Measurements from ENCODE around the gene MLPH.

Gene MLPH

DNA sequence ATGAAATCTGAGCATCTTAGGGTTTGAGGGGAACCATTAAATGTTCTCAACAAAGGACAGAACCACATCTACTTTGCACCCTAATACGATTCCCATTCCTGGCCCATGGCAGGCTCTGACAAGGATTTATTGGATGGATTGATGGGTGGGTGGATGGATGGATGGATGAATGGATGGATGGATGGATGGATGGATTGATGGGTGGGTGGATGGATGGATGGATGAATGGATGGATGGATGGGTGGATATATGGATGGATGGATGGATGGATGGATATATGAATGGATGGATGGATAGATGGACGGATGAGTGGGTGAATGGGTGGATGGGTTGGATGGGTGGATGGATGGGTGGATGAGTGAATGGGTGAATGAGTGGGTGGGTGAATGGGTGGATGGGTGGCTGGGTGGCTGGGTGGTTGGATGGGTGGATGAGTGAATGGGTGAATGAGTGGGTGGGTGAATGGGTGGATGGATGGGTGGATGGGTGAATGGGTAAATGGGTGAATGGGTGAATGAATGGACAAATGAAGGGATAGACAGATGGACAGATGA, 29.6 kb upstream of the MLPH start:
- whole genome bisulfite sequencing, 2 donors (ENCODE audit: extremely low coverage in 2 of 2, insufficient read length in 2 of 2, insufficient replicate concordance in 1 of 2) = 100% methylated on average over 1 of the region's 2 CpGs; no CpG with 5 or more reads in 1 of the 2 donors
- H3K9me3 ChIP-seq (replicated peaks in 1 of 2; ENCODE audit: control insufficient read depth in 2 of 2, insufficient read depth in 1 of 2, low read depth in 1 of 2, low read length in 2 of 2) = no peaks in the 10 kb centered on the region

GRCh38 chr2:237458519-237458918, 28.5 kb upstream of the MLPH start:
- no peak overlapping the region for H2BK15ac ChIP-seq (ENCODE audit: low read length)
- no peak overlapping the region for H2BK120ac ChIP-seq (ENCODE audit: low read depth, low read length)
- no peaks in the 10 kb centered on the region for H3K27me3 ChIP-seq (ENCODE audit: control insufficient read depth in 3 of 3, insufficient read depth in 3 of 3, low read depth in 1 of 3, low read length in 3 of 3)
- no peak for DNase-seq (ENCODE audit: low spot score)
- no peak overlapping the region for H3K23ac ChIP-seq (ENCODE audit: low read depth, low read length, poor library complexity)
- H2BK12ac ChIP-seq (ENCODE audit: low read length) = no peak overlapping the region
- H3K36me3 ChIP-seq (replicated peaks in 1 of 2; ENCODE audit: control insufficient read depth in 2 of 2, insufficient read depth in 2 of 2, low read length in 2 of 2) = no peaks in the 10 kb centered on the region
- no peak overlapping the region for H2AK5ac ChIP-seq (ENCODE audit: low read depth, low read length)
- H2BK5ac ChIP-seq (ENCODE audit: low read length) = no peak overlapping the region
- H2AFZ ChIP-seq (ENCODE audit: low read length) = no peak overlapping the region
- no peaks in the 10 kb centered on the region for H3K9me3 ChIP-seq (replicated peaks in 1 of 2; ENCODE audit: control insufficient read depth in 2 of 2, insufficient read depth in 1 of 2, low read depth in 1 of 2, low read length in 2 of 2)
- H3K27ac ChIP-seq (replicated peaks; ENCODE audit: low read length) = no peak overlapping the region
- no peak overlapping the region for H3K18ac ChIP-seq (ENCODE audit: low read length)
- no peak overlapping the region for H4K91ac ChIP-seq (ENCODE audit: low read depth, low read length, poor library complexity)
- no peak overlapping the region for H3K4me3 ChIP-seq (ENCODE audit: low read length in 2 of 2)
- WGBS, 2 donors (ENCODE audit: extremely low coverage in 2 of 2, insufficient read length in 2 of 2, insufficient replicate concordance in 1 of 2) = no CpG with 5 or more reads among the region's 1 CpG
- H4K8ac ChIP-seq (ENCODE audit: low read depth, low read length) = no peak overlapping the region
- no peak overlapping the region for H3K9ac ChIP-seq (ENCODE audit: low read depth, low read length, poor library complexity)
- no peaks in the 10 kb centered on the region for H3K79me1 ChIP-seq (ENCODE audit: low read depth, low read length)
- no peaks in the 10 kb centered on the region for H3K4me1 ChIP-seq (ENCODE audit: control insufficient read depth in 2 of 2, insufficient read depth in 1 of 2, low read depth in 1 of 2, low read length in 2 of 2)
- H3K14ac ChIP-seq (ENCODE audit: low read length) = no peak overlapping the region
- H3K4ac ChIP-seq (ENCODE audit: low read length) = no peak overlapping the region
- no peak overlapping the region for H3K4me2 ChIP-seq (ENCODE audit: insufficient read depth, low read length, poor library complexity, severe bottlenecking)

More for the DNA sequence above, 29.6 kb upstream of the MLPH start:
- no peak overlapping the region for H4K8ac ChIP-seq (ENCODE audit: low read depth, low read length)
- no peaks in the 10 kb centered on the region for H3K4me1 ChIP-seq (ENCODE audit: control insufficient read depth in 2 of 2, insufficient read depth in 1 of 2, low read depth in 1 of 2, low read length in 2 of 2)
- no peak overlapping the region for H3K23ac ChIP-seq (ENCODE audit: low read depth, low read length, poor library complexity)
- no peak overlapping the region for H3K4ac ChIP-seq (ENCODE audit: low read length)
- H3K18ac ChIP-seq (ENCODE audit: low read length) = no peak overlapping the region
- no peak overlapping the region for H3K14ac ChIP-seq (ENCODE audit: low read length)
- H3K27ac ChIP-seq (replicated peaks; ENCODE audit: low read length) = no peak overlapping the region
- no peak overlapping the region for H3K4me3 ChIP-seq (ENCODE audit: low read length in 2 of 2)
- H2AK5ac ChIP-seq (ENCODE audit: low read depth, low read length) = no peak overlapping the region
- no peaks in the 10 kb centered on the region for H3K36me3 ChIP-seq (replicated peaks in 1 of 2; ENCODE audit: control insufficient read depth in 2 of 2, insufficient read depth in 2 of 2, low read length in 2 of 2)
- H2BK12ac ChIP-seq (ENCODE audit: low read length) = no peak overlapping the region
- H2BK15ac ChIP-seq (ENCODE audit: low read length) = no peak overlapping the region
- no peak for DNase-seq (ENCODE audit: low spot score)
- no peaks in the 10 kb centered on the region for H3K79me1 ChIP-seq (ENCODE audit: low read depth, low read length)
- no peak overlapping the region for H3K4me2 ChIP-seq (ENCODE audit: insufficient read depth, low read length, poor library complexity, severe bottlenecking)
- H3K27me3 ChIP-seq (ENCODE audit: control insufficient read depth in 3 of 3, insufficient read depth in 3 of 3, low read depth in 1 of 3, low read length in 3 of 3) = no peaks in the 10 kb centered on the region
- H4K91ac ChIP-seq (ENCODE audit: low read depth, low read length, poor library complexity) = no peak overlapping the region
- no peak overlapping the region for H2BK5ac ChIP-seq (ENCODE audit: low read length)
- no peak overlapping the region for H2BK120ac ChIP-seq (ENCODE audit: low read depth, low read length)
- no peak overlapping the region for H3K9ac ChIP-seq (ENCODE audit: low read depth, low read length, poor library complexity)
- H2AFZ ChIP-seq (ENCODE audit: low read length) = no peak overlapping the region

GRCh38 chr2:237459226-237459625, 27.8 kb upstream of the MLPH start:
- Histone ChIP-seq H3K4ac (ENCODE audit: low read length) (no peak overlapping the region), H3K4me2 (ENCODE audit: insufficient read depth, low read length, poor library complexity, severe bottlenecking) (no peak overlapping the region), H2BK120ac (ENCODE audit: low read depth, low read length) (no peak overlapping the region), H3K23ac (ENCODE audit: low read depth, low read length, poor library complexity) (no peak overlapping the region), H3K14ac (ENCODE audit: low read length) (no peak overlapping the region), H2AK5ac (ENCODE audit: low read depth, low read length) (no peak overlapping the region), H4K91ac (ENCODE audit: low read depth, low read length, poor library complexity) (no peak overlapping the region), H3K18ac (ENCODE audit: low read length) (no peak overlapping the region), H3K4me3 (ENCODE audit: low read length in 2 of 2) (no peak overlapping the region), H3K36me3 (replicated peaks in 1 of 2; ENCODE audit: control insufficient read depth in 2 of 2, insufficient read depth in 2 of 2, low read length in 2 of 2) (no peaks in the 10 kb centered on the region), H3K27ac (replicated peaks; ENCODE audit: low read length) (no peak overlapping the region), H2BK12ac (ENCODE audit: low read length) (no peak overlapping the region), H3K9ac (ENCODE audit: low read depth, low read length, poor library complexity) (no peak overlapping the region), H3K4me1 (ENCODE audit: control insufficient read depth in 2 of 2, insufficient read depth in 1 of 2, low read depth in 1 of 2, low read length in 2 of 2) (no peaks in the 10 kb centered on the region), H3K27me3 (ENCODE audit: control insufficient read depth in 3 of 3, insufficient read depth in 3 of 3, low read depth in 1 of 3, low read length in 3 of 3) (no peaks in the 10 kb centered on the region), H3K79me1 (ENCODE audit: low read depth, low read length) (no peaks in the 10 kb centered on the region), H4K8ac (ENCODE audit: low read depth, low read length) (no peak overlapping the region), H2AFZ (ENCODE audit: low read length) (no peak overlapping the region), H3K9me3 (replicated peaks in 1 of 2; ENCODE audit: control insufficient read depth in 2 of 2, insufficient read depth in 1 of 2, low read depth in 1 of 2, low read length in 2 of 2) (no peaks in the 10 kb centered on the region), H2BK5ac (ENCODE audit: low read length) (no peak overlapping the region), H2BK15ac (ENCODE audit: low read length) (no peak overlapping the region)
- DNase-seq (ENCODE audit: low spot score) = no peak
- WGBS, 2 donors (ENCODE audit: extremely low coverage in 2 of 2, insufficient read length in 2 of 2, insufficient replicate concordance in 1 of 2) = no CpG with 5 or more reads among the region's 4 CpGs

- Histone ChIP-seq H3K14ac (ENCODE audit: low read length) (no peak overlapping the region), H2BK12ac (ENCODE audit: low read length) (no peak overlapping the region), H2BK120ac (ENCODE audit: low read depth, low read length) (no peak overlapping the region), H3K9ac (ENCODE audit: low read depth, low read length, poor library complexity) (no peak overlapping the region), H3K79me1 (ENCODE audit: low read depth, low read length) (no peaks in the 10 kb centered on the region), H2AFZ (ENCODE audit: low read length) (no peak overlapping the region), H3K4me2 (ENCODE audit: insufficient read depth, low read length, poor library complexity, severe bottlenecking) (no peak overlapping the region), H2BK15ac (ENCODE audit: low read length) (no peak overlapping the region), H4K91ac (ENCODE audit: low read depth, low read length, poor library complexity) (no peak overlapping the region), H3K4ac (ENCODE audit: low read length) (no peak overlapping the region), H3K23ac (ENCODE audit: low read depth, low read length, poor library complexity) (no peak overlapping the region), H2AK5ac (ENCODE audit: low read depth, low read length) (no peak overlapping the region), H2BK5ac (ENCODE audit: low read length) (no peak overlapping the region), H4K8ac (ENCODE audit: low read depth, low read length) (no peak overlapping the region), H3K4me3 (ENCODE audit: low read length in 2 of 2) (no peak overlapping the region), H3K36me3 (replicated peaks in 1 of 2; ENCODE audit: control insufficient read depth in 2 of 2, insufficient read depth in 2 of 2, low read length in 2 of 2) (no peaks in the 10 kb centered on the region), H3K18ac (ENCODE audit: low read length) (no peak overlapping the region), H3K27ac (replicated peaks; ENCODE audit: low read length) (no peak overlapping the region), H3K4me1 (ENCODE audit: control insufficient read depth in 2 of 2, insufficient read depth in 1 of 2, low read depth in 1 of 2, low read length in 2 of 2) (no peaks in the 10 kb centered on the region), H3K27me3 (ENCODE audit: control insufficient read depth in 3 of 3, insufficient read depth in 3 of 3, low read depth in 1 of 3, low read length in 3 of 3) (no peaks in the 10 kb centered on the region), H3K9me3 (replicated peaks in 1 of 2; ENCODE audit: control insufficient read depth in 2 of 2, insufficient read depth in 1 of 2, low read depth in 1 of 2, low read length in 2 of 2) (no peaks in the 10 kb centered on the region)
- no CpG with 5 or more reads among the region's 3 CpGs for WGBS, 2 donors (ENCODE audit: extremely low coverage in 2 of 2, insufficient read length in 2 of 2, insufficient replicate concordance in 1 of 2)
- DNase-seq (ENCODE audit: low spot score) = no peak
Observed at GRCh38 chr2:237459741-237460174, 27.3 kb upstream of the MLPH start.
